GM19438 (cell line): ENCODE measurements around the gene PLEK.

Experiments
- ATAC-seq: cut with Tn5 transposase; IDR thresholded peaks from one replicate; pipeline ENCODE4 v1.9.1; 2021; ENCODE audit warnings: low read depth; ENCODE audit not compliant: unreplicated experiment

PLEK gene

DNA sequence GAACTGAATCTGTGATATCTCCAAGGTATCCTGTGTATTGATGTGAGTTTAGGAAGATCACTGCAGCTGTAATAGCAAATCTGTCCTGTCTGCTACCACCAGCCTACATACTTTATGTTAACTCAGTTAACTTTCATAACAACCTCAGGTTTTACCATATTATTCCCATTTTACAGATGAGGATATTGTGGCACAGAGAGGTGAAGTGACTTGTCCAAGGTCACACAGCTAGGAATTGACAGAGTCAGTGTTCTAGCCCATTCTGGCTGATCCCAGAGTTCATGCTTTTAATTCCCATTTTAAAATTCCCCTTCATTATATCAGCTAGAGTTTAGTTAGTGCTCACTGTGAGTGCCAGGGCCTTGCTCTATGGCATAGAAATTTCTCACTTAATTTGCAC, 49.4 kb downstream of the PLEK start:
- ATAC-seq, result no peak

DNA sequence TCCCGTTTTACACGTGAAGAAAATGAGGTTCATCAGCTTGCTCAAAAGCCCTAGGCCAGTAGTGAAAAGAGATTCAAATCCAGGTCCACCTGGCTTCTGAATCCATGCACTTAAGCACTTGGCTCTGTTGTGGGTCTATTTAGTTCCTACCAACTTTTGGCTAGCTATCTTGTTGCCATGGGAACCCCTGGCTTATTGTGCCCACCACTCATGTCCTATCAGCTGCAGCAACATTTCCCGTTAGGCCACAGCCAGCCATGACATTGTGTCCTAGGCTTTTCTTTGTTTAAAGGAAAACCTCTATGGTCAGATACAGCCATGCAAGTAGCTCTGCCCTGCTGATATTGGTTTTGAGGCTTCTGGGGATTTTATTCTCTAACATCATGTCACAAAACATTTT, 49.8 kb downstream of the PLEK start:
- ATAC-seq, result no peak

DNA sequence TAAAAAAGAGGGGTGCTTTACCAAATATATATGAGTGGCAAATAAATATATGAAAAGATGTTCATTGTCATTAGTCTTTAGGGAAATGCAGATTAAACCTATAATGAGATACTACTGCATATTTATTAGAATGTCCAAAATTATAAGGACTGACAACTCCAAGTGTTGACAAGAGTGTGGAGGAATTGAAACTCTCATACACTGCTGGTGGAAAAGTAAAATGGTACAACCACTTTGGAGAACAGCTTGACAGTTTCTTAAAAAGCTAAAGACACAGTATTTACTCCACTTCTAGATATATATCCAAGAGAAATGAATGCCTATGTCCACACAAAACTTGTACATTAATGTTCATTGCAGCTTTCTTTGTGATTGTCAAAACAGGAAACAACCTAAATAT, 50.4 kb downstream of the PLEK start:
- no peak for ATAC-seq

- no peak for ATAC-seq
These were observed 51.1 kb downstream of the PLEK start for GRCh38 chr2:68416081-68416675.

DNA sequence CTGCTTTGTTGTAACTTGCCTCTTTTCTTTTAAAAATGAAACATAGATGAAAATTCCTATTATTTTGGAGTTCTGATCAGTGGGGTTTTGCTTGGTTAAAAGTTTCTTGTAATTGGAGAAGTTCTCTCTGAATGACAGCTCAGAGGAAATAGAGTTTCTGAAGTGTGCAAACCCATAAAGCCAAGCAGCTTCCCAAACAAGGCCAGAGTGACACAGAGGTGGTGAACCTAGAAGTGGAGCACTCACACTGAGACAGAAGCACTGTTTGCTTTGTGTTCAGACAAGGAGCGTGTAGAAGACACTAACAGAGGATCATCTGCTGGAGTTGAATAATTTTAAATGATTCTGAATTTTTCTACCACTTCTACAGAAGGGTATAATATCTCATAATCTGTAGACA, 52.8 kb downstream of the PLEK start:
- ATAC-seq, result no peak

- ATAC-seq, result no peak
These were observed 53.3 kb downstream of the PLEK start for GRCh38 chr2:68418419-68418818.

- ATAC-seq, result no peak
These were observed 53.8 kb downstream of the PLEK start for GRCh38 chr2:68418855-68419254.

- ATAC-seq, result no peak
These were observed 55.3 kb downstream of the PLEK start for GRCh38 chr2:68420254-68420910.

- ATAC-seq, result peak; percentile 62
These were observed 59.0 kb downstream of the PLEK start for GRCh38 chr2:68423966-68424650.

- ATAC-seq, result no peak
These were observed 60.4 kb downstream of the PLEK start for GRCh38 chr2:68425503-68425902.

DNA sequence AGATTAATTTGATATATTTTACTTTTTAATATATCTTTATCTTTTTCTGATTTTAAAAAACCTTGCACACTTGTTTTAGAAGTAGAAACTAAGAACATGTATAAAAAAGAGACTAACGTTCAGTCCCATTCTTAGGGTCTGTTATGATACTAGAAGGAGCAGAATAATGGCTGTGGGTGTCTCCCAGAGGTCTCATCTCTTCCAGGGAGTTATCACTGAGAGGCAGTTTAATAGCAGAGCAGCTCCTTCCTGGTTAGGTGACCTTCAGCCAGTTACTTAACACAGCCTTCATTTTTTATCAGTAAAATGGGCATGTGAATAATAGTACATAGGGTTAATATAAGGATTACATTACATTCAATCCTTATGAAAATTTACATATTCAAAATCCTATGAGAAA, 61.4 kb downstream of the PLEK start:
- no peak for ATAC-seq

- no peak for ATAC-seq
These were observed 61.9 kb downstream of the PLEK start for GRCh38 chr2:68426848-68427579.

DNA sequence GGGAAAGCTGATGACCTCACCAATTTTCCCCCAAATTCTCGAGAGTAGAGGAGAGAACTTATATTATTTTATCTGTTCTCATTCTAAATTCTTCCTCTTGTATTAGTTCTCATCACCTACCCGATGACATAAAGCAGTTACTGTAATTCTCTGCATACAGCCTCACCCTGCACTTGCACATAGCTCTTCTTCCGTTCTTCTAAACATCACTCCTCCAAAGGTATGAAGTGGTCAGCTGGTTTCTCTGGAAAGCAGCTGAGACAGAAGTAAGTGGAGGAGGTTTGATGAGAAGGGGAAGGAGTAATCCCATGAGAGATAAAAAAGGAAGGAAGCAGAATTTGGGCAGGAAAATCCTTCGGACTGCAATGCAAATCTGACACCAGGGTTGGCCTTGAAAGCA, 63.0 kb downstream of the PLEK start:
- no peak for ATAC-seq

DNA sequence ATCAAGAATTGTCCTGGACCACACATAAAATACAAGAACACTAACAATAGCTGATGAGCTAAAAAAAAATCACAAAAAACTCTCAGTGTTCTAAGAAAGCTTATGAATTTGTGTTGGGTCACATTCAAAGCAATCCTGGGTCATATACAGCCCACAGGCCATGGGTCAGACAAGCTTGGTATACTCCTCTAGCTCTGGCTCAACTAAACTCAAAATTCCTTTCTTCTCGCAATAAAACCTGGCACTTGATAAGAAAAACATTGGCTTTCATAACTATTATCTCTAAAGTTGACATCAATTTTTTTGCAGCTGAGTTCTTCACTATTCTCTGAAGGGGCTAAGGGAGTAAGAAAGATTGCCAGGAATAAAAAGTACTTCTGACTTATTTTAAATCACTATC, 63.7 kb downstream of the PLEK start:
- ATAC-seq, result no peak

GRCh38 chr2:68429311-68429826, 64.3 kb downstream of the PLEK start:
- no peak for ATAC-seq

DNA sequence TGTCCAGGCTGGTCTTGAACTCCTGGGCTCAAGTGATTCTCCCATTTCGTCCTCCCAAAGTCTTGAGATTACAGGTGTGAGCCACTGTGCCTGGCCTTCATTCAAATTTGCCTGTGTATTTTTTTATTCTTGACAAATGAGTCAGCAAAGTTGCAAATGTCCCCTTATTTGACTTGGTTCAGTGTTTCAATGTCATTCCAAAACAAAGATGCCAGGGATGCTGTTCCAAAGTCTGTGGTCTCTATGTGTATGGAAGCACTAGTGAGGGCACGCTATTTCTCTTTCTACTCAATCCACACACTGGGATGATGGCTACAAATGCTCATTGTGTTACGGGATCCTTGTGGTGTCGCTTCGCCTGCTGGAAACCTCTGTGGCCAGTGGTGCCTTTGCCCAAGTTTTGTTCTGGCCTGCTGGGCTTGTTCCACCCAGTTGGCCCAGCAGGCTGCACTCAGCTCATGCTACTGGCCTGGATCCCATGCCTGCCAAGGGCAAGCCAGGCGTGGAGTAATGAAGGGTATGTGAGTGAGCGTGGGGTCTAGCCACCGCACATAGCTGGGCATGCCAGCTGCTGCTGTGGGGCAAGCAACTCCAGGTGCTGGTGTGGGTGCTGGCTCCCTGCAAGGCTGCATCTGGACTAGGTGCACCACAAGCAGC, 66.4 kb downstream of the PLEK start:
- ATAC-seq, result no peak

- ATAC-seq, result no peak
These were observed 67.9 kb downstream of the PLEK start for GRCh38 chr2:68432696-68433658.

GRCh38 chr2:68434981-68435380, 69.9 kb downstream of the PLEK start:
- no peak for ATAC-seq

- ATAC-seq, result no peak
These were observed 70.5 kb downstream of the PLEK start for GRCh38 chr2:68435615-68436014.

GRCh38 chr2:68436270-68436669, 71.2 kb downstream of the PLEK start:
- ATAC-seq, result no peak
